BJ (cell line): ENCODE data around the gene AMY2B. TPM values are rescaled to one million over a fixed set of nuclear protein-coding genes. Genes with fewer than 3 reads are reported as not detected.

Experiments
- CTCF ChIA-PET: fragments of 350-600 bp; formaldehyde crosslinking; extraction: SDS; loops from one replicate; lab custom pipeline; 2021; ENCODE audit warnings: antibody characterized with exemption, inconsistent platforms; lab: Yijun Ruan, JAX
- POLR2A ChIA-PET: fragments of 300-600 bp; sonication (Branson Sonifier 250); formaldehyde crosslinking; extraction: SDS; loops from one replicate; lab custom pipeline; 2021; ENCODE audit warnings: antibody characterized with exemption; lab: Charles Lee
- DNase-seq: peaks from one replicate; pipeline ENCODE4 v3.0.0-alpha.2; 2011; ENCODE audit warnings: low read depth
- H3K27me3 ChIP-seq: 2 replicates; pipeline ENCODE4 v1.6.0; 2011; ENCODE audit warnings: low read length; ENCODE audit not compliant: control insufficient read depth, insufficient read depth
- H3K36me3 ChIP-seq: 2 replicates; pipeline ENCODE4 v1.5.1; 2011; ENCODE audit warnings: low read length; ENCODE audit not compliant: control insufficient read depth, insufficient read depth
- H3K4me3 ChIP-seq: 2 replicates; pipeline ENCODE4 v1.5.1; 2011; ENCODE audit warnings: low read depth, mild to moderate bottlenecking, control low read depth, low read length
- CTCF ChIP-seq: IDR thresholded peaks from 2 replicates; pipeline ENCODE4 v1.5.1; 2011; ENCODE audit warnings: low read depth, mild to moderate bottlenecking, control low read depth, inconsistent platforms, low read length, moderate library complexity; ENCODE audit not compliant: insufficient read depth
- polyA plus RNA-seq: library from polyadenylated mRNA; depleted of rRNA; stranded (reverse); fragments of >200 nt; gene quantifications from 2 replicates; pipeline ENCODE4 v1.2.3, GENCODE V29; 2011

Gene AMY2B
- polyA plus RNA-seq, 1 experiment: 1.3 TPM

- peaks cover 4% of the 10 kb centered on the region; the same call in 1 of the 2 replicates for H3K36me3 ChIP-seq
- CTCF ChIA-PET: no interaction called here
- no peak overlapping the region for H3K4me3 ChIP-seq
- POLR2A ChIA-PET: no interaction called here
- H3K27me3 ChIP-seq: no peaks in the 10 kb centered on the region
- DNase-seq: no peak
- no peak for TF ChIP-seq CTCF
These were observed 41.6 kb upstream of the AMY2B start for GRCh38 chr1:103529746-103530145.

- Histone ChIP-seq H3K27me3 (no peaks in the 10 kb centered on the region), H3K4me3 (no peak overlapping the region), H3K36me3 (peaks cover 5% of the 10 kb centered on the region)
- CTCF ChIA-PET: no interaction called here
- TF ChIP-seq CTCF: no peak
- POLR2A ChIA-PET: no interaction called here
- DNase-seq: no peak
These were observed 33.2 kb upstream of the AMY2B start for GRCh38 chr1:103538226-103538625.

- peaks cover 4% of the 10 kb centered on the region for H3K36me3 ChIP-seq
- DNase-seq: no peak
- POLR2A ChIA-PET: no interaction called here
- H3K27me3 ChIP-seq: no peaks in the 10 kb centered on the region
- no peak for TF ChIP-seq CTCF
- no peak overlapping the region for H3K4me3 ChIP-seq
- CTCF ChIA-PET: no interaction called here
These were observed 30.0 kb upstream of the AMY2B start for GRCh38 chr1:103541431-103541830.

- Histone ChIP-seq H3K36me3 (peaks cover 4% of the 10 kb centered on the region; the same call in 1 of the 2 replicates), H3K27me3 (no peaks in the 10 kb centered on the region), H3K4me3 (no peak overlapping the region)
- CTCF ChIA-PET: no interaction called here
- no peak for TF ChIP-seq CTCF
- DNase-seq: no peak
- POLR2A ChIA-PET: no interaction called here
These were observed 24.9 kb upstream of the AMY2B start for GRCh38 chr1:103546496-103546895.

GRCh38 chr1:103547840-103548239 lies 23.5 kb upstream of the AMY2B start:
- TF ChIP-seq CTCF: no peak
- CTCF ChIA-PET: no interaction called here
- DNase-seq: no peak
- H3K27me3 ChIP-seq: no peaks in the 10 kb centered on the region
- H3K36me3 ChIP-seq: peaks cover 4% of the 10 kb centered on the region
- H3K4me3 ChIP-seq: no peak overlapping the region
- POLR2A ChIA-PET: no interaction called here
